ENCODE results near the gene SLIT3. TPM values are rescaled to one million over a fixed set of nuclear protein-coding genes. Genes with fewer than 3 reads are reported as not detected.

SLIT3 gene
- total and polyA plus RNA-seq, 2 experiments from 2014 or later = 0.59 to 0.71 TPM

DNA sequence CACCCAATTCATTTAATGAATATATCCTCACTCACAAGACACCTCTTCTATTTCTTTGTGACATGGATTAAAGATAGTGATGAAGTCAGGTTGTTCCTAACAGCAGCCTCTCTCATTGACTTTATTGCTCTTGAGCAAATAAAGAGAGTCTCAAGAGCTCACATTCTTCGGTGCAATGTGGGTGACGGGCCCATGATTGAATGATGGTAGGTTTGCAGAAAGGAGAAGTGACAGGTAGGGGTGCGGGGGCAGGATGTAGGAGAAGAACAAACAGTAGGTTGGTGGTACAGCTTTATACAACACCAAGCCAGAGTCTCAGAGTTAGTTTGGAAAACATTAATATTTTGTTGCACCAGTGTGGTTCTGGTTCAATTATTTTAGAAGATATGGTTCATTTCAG is 122.2 kb downstream of the SLIT3 start:
- Histone ChIP-seq H2AFZ (no peak overlapping the region), H3K27me3 (ENCODE audit: insufficient read depth) (no peaks in the 10 kb centered on the region), H3K79me2 (replicated peaks; ENCODE audit: insufficient read depth) (no peaks in the 10 kb centered on the region), H4K20me1 (replicated peaks; ENCODE audit: insufficient read depth) (no peaks in the 10 kb centered on the region), H3K4me3 (no peak overlapping the region), H3K36me3 (ENCODE audit: insufficient read depth) (no peaks in the 10 kb centered on the region), H3K9me2 (ENCODE audit: insufficient read depth) (peaks cover 3% of the 10 kb centered on the region; the same call in 1 of the 2 replicates), H3K4me1 (ENCODE audit: insufficient read depth) (peaks cover 11% of the 10 kb centered on the region; the same call in 1 of the 2 replicates), H3F3A (replicated peaks; ENCODE audit: low read depth) (no peaks in the 10 kb centered on the region), H3K27ac (ENCODE audit: low read depth) (no peak overlapping the region), H3K4me2 (no peak overlapping the region)
- no peak for TF ChIP-seq NANOG (IDR thresholded peaks at IDR 0.05; ENCODE audit: borderline replicate concordance)
- TF ChIP-seq EZH2phosphoT487 (IDR thresholded peaks at IDR 0.05; ENCODE audit: unreplicated experiment) = no peak
- no peak for TF ChIP-seq ZNF331 (CRISPR knock-in tag; IDR thresholded peaks at IDR 0.05; ENCODE audit: low read depth)
- no peak for TF ChIP-seq JUNB (IDR thresholded peaks at IDR 0.05; ENCODE audit: unreplicated experiment)
- TF ChIP-seq, protein P1, sequence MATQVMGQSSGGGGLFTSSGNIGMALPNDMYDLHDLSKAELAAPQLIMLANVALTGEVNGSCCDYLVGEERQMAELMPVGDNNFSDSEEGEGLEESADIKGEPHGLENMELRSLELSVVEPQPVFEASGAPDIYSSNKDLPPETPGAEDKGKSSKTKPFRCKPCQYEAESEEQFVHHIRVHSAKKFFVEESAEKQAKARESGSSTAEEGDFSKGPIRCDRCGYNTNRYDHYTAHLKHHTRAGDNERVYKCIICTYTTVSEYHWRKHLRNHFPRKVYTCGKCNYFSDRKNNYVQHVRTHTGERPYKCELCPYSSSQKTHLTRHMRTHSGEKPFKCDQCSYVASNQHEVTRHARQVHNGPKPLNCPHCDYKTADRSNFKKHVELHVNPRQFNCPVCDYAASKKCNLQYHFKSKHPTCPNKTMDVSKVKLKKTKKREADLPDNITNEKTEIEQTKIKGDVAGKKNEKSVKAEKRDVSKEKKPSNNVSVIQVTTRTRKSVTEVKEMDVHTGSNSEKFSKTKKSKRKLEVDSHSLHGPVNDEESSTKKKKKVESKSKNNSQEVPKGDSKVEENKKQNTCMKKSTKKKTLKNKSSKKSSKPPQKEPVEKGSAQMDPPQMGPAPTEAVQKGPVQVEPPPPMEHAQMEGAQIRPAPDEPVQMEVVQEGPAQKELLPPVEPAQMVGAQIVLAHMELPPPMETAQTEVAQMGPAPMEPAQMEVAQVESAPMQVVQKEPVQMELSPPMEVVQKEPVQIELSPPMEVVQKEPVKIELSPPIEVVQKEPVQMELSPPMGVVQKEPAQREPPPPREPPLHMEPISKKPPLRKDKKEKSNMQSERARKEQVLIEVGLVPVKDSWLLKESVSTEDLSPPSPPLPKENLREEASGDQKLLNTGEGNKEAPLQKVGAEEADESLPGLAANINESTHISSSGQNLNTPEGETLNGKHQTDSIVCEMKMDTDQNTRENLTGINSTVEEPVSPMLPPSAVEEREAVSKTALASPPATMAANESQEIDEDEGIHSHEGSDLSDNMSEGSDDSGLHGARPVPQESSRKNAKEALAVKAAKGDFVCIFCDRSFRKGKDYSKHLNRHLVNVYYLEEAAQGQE (IDR thresholded peaks at IDR 0.05; ENCODE audit: unreplicated experiment) = no peak
- TF ChIP-seq, protein P2, sequence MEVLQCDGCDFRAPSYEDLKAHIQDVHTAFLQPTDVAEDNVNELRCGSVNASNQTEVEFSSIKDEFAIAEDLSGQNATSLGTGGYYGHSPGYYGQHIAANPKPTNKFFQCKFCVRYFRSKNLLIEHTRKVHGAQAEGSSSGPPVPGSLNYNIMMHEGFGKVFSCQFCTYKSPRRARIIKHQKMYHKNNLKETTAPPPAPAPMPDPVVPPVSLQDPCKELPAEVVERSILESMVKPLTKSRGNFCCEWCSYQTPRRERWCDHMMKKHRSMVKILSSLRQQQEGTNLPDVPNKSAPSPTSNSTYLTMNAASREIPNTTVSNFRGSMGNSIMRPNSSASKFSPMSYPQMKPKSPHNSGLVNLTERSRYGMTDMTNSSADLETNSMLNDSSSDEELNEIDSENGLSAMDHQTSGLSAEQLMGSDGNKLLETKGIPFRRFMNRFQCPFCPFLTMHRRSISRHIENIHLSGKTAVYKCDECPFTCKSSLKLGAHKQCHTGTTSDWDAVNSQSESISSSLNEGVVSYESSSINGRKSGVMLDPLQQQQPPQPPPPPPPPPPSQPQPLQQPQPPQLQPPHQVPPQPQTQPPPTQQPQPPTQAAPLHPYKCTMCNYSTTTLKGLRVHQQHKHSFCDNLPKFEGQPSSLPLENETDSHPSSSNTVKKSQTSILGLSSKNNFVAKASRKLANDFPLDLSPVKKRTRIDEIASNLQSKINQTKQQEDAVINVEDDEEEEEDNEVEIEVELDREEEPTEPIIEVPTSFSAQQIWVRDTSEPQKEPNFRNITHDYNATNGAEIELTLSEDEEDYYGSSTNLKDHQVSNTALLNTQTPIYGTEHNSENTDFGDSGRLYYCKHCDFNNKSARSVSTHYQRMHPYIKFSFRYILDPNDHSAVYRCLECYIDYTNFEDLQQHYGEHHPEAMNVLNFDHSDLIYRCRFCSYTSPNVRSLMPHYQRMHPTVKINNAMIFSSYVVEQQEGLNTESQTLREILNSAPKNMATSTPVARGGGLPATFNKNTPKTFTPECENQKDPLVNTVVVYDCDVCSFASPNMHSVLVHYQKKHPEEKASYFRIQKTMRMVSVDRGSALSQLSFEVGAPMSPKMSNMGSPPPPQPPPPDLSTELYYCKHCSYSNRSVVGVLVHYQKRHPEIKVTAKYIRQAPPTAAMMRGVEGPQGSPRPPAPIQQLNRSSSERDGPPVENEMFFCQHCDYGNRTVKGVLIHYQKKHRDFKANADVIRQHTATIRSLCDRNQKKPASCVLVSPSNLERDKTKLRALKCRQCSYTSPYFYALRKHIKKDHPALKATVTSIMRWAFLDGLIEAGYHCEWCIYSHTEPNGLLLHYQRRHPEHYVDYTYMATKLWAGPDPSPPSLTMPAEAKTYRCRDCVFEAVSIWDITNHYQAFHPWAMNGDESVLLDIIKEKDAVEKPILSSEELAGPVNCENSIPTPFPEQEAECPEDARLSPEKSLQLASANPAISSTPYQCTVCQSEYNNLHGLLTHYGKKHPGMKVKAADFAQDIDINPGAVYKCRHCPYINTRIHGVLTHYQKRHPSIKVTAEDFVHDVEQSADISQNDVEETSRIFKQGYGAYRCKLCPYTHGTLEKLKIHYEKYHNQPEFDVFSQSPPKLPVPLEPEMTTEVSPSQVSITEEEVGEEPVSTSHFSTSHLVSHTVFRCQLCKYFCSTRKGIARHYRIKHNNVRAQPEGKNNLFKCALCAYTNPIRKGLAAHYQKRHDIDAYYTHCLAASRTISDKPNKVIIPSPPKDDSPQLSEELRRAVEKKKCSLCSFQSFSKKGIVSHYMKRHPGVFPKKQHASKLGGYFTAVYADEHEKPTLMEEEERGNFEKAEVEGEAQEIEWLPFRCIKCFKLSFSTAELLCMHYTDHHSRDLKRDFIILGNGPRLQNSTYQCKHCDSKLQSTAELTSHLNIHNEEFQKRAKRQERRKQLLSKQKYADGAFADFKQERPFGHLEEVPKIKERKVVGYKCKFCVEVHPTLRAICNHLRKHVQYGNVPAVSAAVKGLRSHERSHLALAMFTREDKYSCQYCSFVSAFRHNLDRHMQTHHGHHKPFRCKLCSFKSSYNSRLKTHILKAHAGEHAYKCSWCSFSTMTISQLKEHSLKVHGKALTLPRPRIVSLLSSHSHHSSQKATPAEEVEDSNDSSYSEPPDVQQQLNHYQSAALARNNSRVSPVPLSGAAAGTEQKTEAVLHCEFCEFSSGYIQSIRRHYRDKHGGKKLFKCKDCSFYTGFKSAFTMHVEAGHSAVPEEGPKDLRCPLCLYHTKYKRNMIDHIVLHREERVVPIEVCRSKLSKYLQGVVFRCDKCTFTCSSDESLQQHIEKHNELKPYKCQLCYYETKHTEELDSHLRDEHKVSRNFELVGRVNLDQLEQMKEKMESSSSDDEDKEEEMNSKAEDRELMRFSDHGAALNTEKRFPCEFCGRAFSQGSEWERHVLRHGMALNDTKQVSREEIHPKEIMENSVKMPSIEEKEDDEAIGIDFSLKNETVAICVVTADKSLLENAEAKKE (CRISPR knock-in tag; IDR thresholded peaks at IDR 0.05) = no peak
- TF ChIP-seq, protein P3, sequence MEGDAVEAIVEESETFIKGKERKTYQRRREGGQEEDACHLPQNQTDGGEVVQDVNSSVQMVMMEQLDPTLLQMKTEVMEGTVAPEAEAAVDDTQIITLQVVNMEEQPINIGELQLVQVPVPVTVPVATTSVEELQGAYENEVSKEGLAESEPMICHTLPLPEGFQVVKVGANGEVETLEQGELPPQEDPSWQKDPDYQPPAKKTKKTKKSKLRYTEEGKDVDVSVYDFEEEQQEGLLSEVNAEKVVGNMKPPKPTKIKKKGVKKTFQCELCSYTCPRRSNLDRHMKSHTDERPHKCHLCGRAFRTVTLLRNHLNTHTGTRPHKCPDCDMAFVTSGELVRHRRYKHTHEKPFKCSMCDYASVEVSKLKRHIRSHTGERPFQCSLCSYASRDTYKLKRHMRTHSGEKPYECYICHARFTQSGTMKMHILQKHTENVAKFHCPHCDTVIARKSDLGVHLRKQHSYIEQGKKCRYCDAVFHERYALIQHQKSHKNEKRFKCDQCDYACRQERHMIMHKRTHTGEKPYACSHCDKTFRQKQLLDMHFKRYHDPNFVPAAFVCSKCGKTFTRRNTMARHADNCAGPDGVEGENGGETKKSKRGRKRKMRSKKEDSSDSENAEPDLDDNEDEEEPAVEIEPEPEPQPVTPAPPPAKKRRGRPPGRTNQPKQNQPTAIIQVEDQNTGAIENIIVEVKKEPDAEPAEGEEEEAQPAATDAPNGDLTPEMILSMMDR (conservative IDR thresholded peaks at IDR 0.05; ENCODE audit: low read depth in 2 of 2) = no peak
- TF ChIP-seq, protein P4, sequence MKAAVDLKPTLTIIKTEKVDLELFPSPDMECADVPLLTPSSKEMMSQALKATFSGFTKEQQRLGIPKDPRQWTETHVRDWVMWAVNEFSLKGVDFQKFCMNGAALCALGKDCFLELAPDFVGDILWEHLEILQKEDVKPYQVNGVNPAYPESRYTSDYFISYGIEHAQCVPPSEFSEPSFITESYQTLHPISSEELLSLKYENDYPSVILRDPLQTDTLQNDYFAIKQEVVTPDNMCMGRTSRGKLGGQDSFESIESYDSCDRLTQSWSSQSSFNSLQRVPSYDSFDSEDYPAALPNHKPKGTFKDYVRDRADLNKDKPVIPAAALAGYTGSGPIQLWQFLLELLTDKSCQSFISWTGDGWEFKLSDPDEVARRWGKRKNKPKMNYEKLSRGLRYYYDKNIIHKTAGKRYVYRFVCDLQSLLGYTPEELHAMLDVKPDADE (IDR thresholded peaks at IDR 0.05) = no peak
- no peak for TF ChIP-seq POLR2AphosphoS5 (IDR thresholded peaks at IDR 0.05; ENCODE audit: low read depth)
- TF ChIP-seq ZNF114 (CRISPR knock-in tag; IDR thresholded peaks at IDR 0.05) = no peak
- TF ChIP-seq CREB1 (CRISPR knock-in tag; IDR thresholded peaks at IDR 0.05; ENCODE audit: low read depth) = no peak
- no peak for TF ChIP-seq STAT1 (IDR thresholded peaks at IDR 0.05; ENCODE audit: unreplicated experiment)
- TF ChIP-seq EZH2 (IDR thresholded peaks at IDR 0.05; ENCODE audit: low read depth, unreplicated experiment) = no peak
- Mint-ChIP-seq H3K4me1 (peaks cover 10% of the 10 kb centered on the region; the same call in 2 of the 3 replicates), H3K4me3 (no peak overlapping the region), H3K9me3 (no peaks in the 10 kb centered on the region), H3K36me3 (ENCODE audit: low read depth) (no peaks in the 10 kb centered on the region), H3K27ac (no peak overlapping the region), H3K27me3 (ENCODE audit: insufficient read depth, low read depth, poor library complexity) (peaks cover 3% of the 10 kb centered on the region)
- ATAC-seq = no peak
- DNase-seq (ENCODE audit: low spot score) = no peak

Measured in GM23338 (cell line).